ENCODE data around the gene UGCG. TPM values are rescaled to one million over a fixed set of nuclear protein-coding genes. Genes with fewer than 3 reads are reported as not detected.
"Not testable (repeated sequence)": the region's sequence is repeated elsewhere in the genome, so short reads cannot be mapped to it uniquely, and the experiment has no call there.

Gene UGCG
- total and polyA plus RNA-seq, 3 donors from 2014 or later, result 13.3 to 38.6 (median 29.0) TPM

- intact Hi-C loops (cut with DNase I; ENCODE audit: low total_unique reads), result no loop called here
- no peaks in the 10 kb centered on the region for H3K9me3 ChIP-seq
- no peak overlapping the region for H3K27ac ChIP-seq
- H3K36me3 ChIP-seq (ENCODE audit: low read depth, missing control alignments), result no peaks in the 10 kb centered on the region
- no peak for DNase-seq
- no peaks in the 10 kb centered on the region for H3K4me1 ChIP-seq
- no peak overlapping the region for H3K4me3 ChIP-seq
- WGBS, 2 donors, result 71 to 86% methylated on average over 3 of the region's 3 CpGs
- TF ChIP-seq CTCF (IDR thresholded peaks at IDR 0.05) (no peak), POLR2A (IDR thresholded peaks at IDR 0.05) (no peak)
- no peaks in the 10 kb centered on the region for H3K27me3 ChIP-seq
Observed at GRCh38 chr9:111945216-111945615, 48.6 kb downstream of the UGCG start.

DNA sequence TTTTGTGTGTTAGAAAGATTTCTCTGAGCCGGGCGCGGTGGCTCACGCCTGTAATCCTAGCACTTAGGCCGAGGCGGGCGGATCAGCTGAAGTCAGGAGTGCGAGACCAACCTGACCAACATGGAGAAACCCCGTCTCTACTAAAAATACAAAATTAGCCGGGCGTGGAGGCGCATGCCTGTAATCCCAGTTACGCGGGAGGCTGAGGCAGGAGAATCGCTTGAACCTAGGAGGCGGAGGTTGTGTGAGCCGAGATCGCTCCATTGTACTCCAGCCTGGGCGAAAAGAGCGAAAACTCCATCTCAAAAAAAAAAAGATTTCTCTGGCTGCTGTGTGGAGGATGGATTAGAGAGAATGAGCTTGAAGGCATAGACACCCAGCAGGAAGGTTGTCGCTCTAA lies 51.5 kb downstream of the UGCG start:
- 47 to 80% methylated on average over 21 of the region's 21 CpGs for WGBS, 2 donors
- H3K36me3 ChIP-seq (ENCODE audit: low read depth, missing control alignments); H3K27me3 ChIP-seq; H3K4me1 ChIP-seq; intact Hi-C loops (cut with DNase I; ENCODE audit: low total_unique reads); DNase-seq; H3K9me3 ChIP-seq; H3K27ac ChIP-seq: not testable (repeated sequence)
- H3K4me3 ChIP-seq, result peak overlapping the region in 1 of 2 donors; percentile 12

DNA sequence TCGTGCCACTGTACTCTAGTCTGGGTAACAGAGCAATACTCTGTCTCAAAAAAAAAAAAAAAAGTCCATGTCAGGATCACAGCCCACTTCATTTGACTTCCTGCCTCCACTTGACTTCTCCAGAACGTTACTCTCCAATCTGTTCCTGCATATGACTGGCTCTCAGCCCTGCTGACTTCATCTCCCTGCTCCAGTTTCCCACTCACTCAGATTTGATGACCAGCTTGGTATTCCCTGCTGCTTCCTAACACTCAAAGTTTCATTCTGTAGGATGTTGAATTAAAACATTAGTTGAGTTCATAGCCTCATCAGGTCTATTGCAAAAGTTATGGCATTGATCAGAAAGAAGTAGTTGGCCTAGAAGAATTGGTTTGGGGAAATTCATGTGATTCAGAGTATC lies 52.3 kb downstream of the UGCG start:
- intact Hi-C loops (cut with DNase I; ENCODE audit: low total_unique reads), result no loop called here

GRCh38 chr9:111949919-111950318 lies 53.3 kb downstream of the UGCG start:
- intact Hi-C loops (cut with DNase I; ENCODE audit: low total_unique reads), result no loop called here
- Histone ChIP-seq H3K27ac (no peak overlapping the region), H3K27me3 (no peaks in the 10 kb centered on the region), H3K4me3 (no peak overlapping the region), H3K4me1 (no peaks in the 10 kb centered on the region), H3K9me3 (no peaks in the 10 kb centered on the region), H3K36me3 (ENCODE audit: low read depth, missing control alignments) (no peaks in the 10 kb centered on the region)
- DNase-seq, result no peak
- WGBS, 2 donors, result 94 to 98% methylated on average over 3 of the region's 3 CpGs
- no peak for TF ChIP-seq POLR2A (IDR thresholded peaks at IDR 0.05)
- no peak for TF ChIP-seq CTCF (IDR thresholded peaks at IDR 0.05)

More for the DNA sequence above, 52.3 kb downstream of the UGCG start:
- H3K27me3 ChIP-seq, result no peaks in the 10 kb centered on the region
- no peak for DNase-seq
- H3K4me1 ChIP-seq, result no peaks in the 10 kb centered on the region
- H3K4me3 ChIP-seq, result no peak overlapping the region
- no peak for TF ChIP-seq CTCF (IDR thresholded peaks at IDR 0.05)
- TF ChIP-seq POLR2A (IDR thresholded peaks at IDR 0.05), result no peak
- H3K9me3 ChIP-seq, result no peaks in the 10 kb centered on the region
- 53 to 62% methylated on average over 2 of the region's 2 CpGs for WGBS, 2 donors
- no peaks in the 10 kb centered on the region for H3K36me3 ChIP-seq (ENCODE audit: low read depth, missing control alignments)
- no peak overlapping the region for H3K27ac ChIP-seq

GRCh38 chr9:111952559-111952958 lies 55.9 kb downstream of the UGCG start:
- DNase-seq, result no peak
- whole genome bisulfite sequencing, 2 donors, result 83 to 90% methylated on average over 3 of the region's 3 CpGs
- TF ChIP-seq POLR2A (IDR thresholded peaks at IDR 0.05) (no peak), CTCF (IDR thresholded peaks at IDR 0.05) (no peak)
- Histone ChIP-seq H3K27me3 (no peaks in the 10 kb centered on the region), H3K4me1 (no peaks in the 10 kb centered on the region), H3K36me3 (ENCODE audit: low read depth, missing control alignments) (no peaks in the 10 kb centered on the region), H3K4me3 (no peak overlapping the region), H3K27ac (no peak overlapping the region), H3K9me3 (no peaks in the 10 kb centered on the region)
- intact Hi-C loops (cut with DNase I; ENCODE audit: low total_unique reads), result no loop called here

All from testis (tissue), 3 donors.